ENCODE data around the gene RBM18.

The RBM18 gene

DNA sequence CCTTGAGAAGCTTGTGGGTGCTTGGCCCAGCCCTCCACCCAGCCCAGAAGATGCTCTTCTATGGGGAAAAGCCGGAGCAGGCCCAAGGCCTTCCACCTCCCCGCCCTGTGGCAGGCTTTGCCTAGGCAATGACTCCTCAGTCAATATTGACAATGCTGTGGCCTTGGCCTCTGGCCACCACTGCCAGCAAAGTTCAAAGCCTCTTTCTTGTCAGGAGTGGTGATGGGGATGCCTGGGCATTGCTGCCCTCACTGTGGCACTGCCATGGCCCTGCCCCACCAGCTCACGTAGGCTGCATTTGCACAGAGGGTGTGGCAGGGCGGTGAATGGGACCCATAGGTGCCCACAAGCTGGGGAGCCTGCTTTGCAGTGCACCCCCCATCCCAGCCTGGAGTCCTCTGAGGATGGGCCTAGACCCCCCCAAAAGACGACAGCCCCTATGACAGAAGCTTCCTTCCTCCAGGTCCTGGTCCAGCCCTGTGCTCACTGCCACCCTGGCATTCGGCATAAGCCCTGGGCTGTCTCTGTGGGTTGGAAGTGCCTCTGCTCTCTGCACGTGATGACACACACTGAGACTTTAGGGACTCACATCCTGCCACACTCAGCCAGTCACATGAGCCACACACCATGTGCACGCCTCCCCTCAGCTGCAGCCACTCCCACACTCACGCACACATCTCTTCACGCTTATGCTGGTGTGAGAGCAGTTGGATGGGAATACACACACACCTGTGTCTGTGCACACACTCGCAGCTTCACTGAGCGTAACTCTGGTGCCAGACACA lies 73.9 kb downstream of the RBM18 start:
- no peaks in the 10 kb centered on the region for H3K36me3 ChIP-seq (ENCODE audit: low read length)
- no peak overlapping the region for H3K4me2 ChIP-seq (ENCODE audit: low read depth, low read length, poor library complexity, severe bottlenecking)
- H3K27ac ChIP-seq (ENCODE audit: low read depth, low read length): no peak overlapping the region
- H2AFZ ChIP-seq (ENCODE audit: low read depth, low read length, severe bottlenecking): no peak overlapping the region
- TF ChIP-seq EZH2phosphoT487 (conservative IDR thresholded peaks at IDR 0.05; ENCODE audit: low read length): no peak
- TF ChIP-seq, protein P1, sequence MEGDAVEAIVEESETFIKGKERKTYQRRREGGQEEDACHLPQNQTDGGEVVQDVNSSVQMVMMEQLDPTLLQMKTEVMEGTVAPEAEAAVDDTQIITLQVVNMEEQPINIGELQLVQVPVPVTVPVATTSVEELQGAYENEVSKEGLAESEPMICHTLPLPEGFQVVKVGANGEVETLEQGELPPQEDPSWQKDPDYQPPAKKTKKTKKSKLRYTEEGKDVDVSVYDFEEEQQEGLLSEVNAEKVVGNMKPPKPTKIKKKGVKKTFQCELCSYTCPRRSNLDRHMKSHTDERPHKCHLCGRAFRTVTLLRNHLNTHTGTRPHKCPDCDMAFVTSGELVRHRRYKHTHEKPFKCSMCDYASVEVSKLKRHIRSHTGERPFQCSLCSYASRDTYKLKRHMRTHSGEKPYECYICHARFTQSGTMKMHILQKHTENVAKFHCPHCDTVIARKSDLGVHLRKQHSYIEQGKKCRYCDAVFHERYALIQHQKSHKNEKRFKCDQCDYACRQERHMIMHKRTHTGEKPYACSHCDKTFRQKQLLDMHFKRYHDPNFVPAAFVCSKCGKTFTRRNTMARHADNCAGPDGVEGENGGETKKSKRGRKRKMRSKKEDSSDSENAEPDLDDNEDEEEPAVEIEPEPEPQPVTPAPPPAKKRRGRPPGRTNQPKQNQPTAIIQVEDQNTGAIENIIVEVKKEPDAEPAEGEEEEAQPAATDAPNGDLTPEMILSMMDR (IDR thresholded peaks at IDR 0.05; ENCODE audit: insufficient read depth, low read length, poor library complexity, severe bottlenecking): no peak
- no peaks in the 10 kb centered on the region for H3K9me2 ChIP-seq (replicated peaks; ENCODE audit: insufficient read depth, low read length)
- H3K9ac ChIP-seq (ENCODE audit: low read length): no peak overlapping the region
- no peaks in the 10 kb centered on the region for H4K20me1 ChIP-seq (ENCODE audit: low read depth, low read length)
- H3F3A ChIP-seq (ENCODE audit: insufficient read depth): no peaks in the 10 kb centered on the region
- H3K4me3 ChIP-seq (ENCODE audit: insufficient read depth, low read length, poor library complexity, severe bottlenecking): no peak overlapping the region
- no peaks in the 10 kb centered on the region for H3K27me3 ChIP-seq (ENCODE audit: low read length)
- H3K9me3 ChIP-seq (ENCODE audit: insufficient read depth, low read length): no peaks in the 10 kb centered on the region
- no peaks in the 10 kb centered on the region for H3K79me2 ChIP-seq (ENCODE audit: insufficient read depth, low read length)

DNA sequence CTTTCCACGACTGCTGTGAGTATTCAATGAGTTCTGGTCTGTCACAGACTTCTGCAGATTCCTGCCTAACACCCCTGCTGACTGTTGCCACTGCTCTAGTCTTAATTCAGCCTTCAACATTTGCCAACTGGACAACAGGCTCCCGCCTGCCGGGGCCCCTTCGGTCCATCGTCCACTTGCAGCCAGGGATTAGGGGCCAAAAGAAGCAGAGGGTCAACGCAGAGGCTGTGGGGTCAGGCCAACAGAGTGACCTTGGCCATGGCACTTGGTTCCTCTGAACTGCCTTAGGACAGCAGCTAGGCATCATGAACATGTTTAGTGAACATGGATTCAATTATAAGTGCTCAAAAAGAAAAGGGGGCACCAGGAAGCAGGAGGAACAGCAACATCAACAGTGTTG lies 76.3 kb downstream of the RBM18 start:
- H3F3A ChIP-seq (ENCODE audit: insufficient read depth): no peaks in the 10 kb centered on the region
- no peak overlapping the region for H3K4me3 ChIP-seq (ENCODE audit: insufficient read depth, low read length, poor library complexity, severe bottlenecking)
- no peak overlapping the region for H3K4me2 ChIP-seq (ENCODE audit: low read depth, low read length, poor library complexity, severe bottlenecking)
- no peaks in the 10 kb centered on the region for H3K27me3 ChIP-seq (ENCODE audit: low read length)
- H4K20me1 ChIP-seq (ENCODE audit: low read depth, low read length): no peaks in the 10 kb centered on the region
- H3K79me2 ChIP-seq (ENCODE audit: insufficient read depth, low read length): no peaks in the 10 kb centered on the region
- H2AFZ ChIP-seq (ENCODE audit: low read depth, low read length, severe bottlenecking): no peak overlapping the region
- TF ChIP-seq EZH2phosphoT487 (conservative IDR thresholded peaks at IDR 0.05; ENCODE audit: low read length): no peak
- TF ChIP-seq, protein P1 (IDR thresholded peaks at IDR 0.05; ENCODE audit: insufficient read depth, low read length, poor library complexity, severe bottlenecking): no peak
- no peak overlapping the region for H3K9ac ChIP-seq (ENCODE audit: low read length)
- no peaks in the 10 kb centered on the region for H3K9me2 ChIP-seq (replicated peaks; ENCODE audit: insufficient read depth, low read length)
- no peak overlapping the region for H3K27ac ChIP-seq (ENCODE audit: low read depth, low read length)
- H3K9me3 ChIP-seq (ENCODE audit: insufficient read depth, low read length): no peaks in the 10 kb centered on the region
- H3K36me3 ChIP-seq (ENCODE audit: low read length): no peaks in the 10 kb centered on the region

Data from SU-DHL-6 (cell line).